Parathyroid adenoma (tissue), 2 donors: ENCODE results near the gene NUP58.

Source experiments
- H2AFZ ChIP-seq: fragments of 300-600 bp; sonication (generic); one replicate; pipeline ENCODE4 v1.7.0; 2017; ENCODE audit warnings: antibody characterized with exemption, mild to moderate bottlenecking
- H3K27ac ChIP-seq: fragments of 300-600 bp; sonication (generic); one replicate; pipeline ENCODE4 v1.7.0; 2017
- H3K27me3 ChIP-seq: fragments of 300-600 bp; sonication (generic); one replicate; pipeline ENCODE4 v1.7.0; 2017; ENCODE audit warnings: low read length; ENCODE audit not compliant: control insufficient read depth, insufficient read depth
- H3K36me3 ChIP-seq: fragments of 300-600 bp; sonication (generic); one replicate; pipeline ENCODE4 v1.7.0; 2017; ENCODE audit warnings: low read length; ENCODE audit not compliant: control insufficient read depth, insufficient read depth
- H3K4me1 ChIP-seq: fragments of 300-600 bp; sonication (generic); one replicate; pipeline ENCODE4 v1.7.0; 2017; ENCODE audit warnings: control low read depth
- H3K4me2 ChIP-seq: fragments of 300-600 bp; sonication (generic); one replicate; pipeline ENCODE4 v1.7.0; 2017; ENCODE audit warnings: low read length
- H3K4me3 ChIP-seq: fragments of 300-600 bp; sonication (generic); one replicate; pipeline ENCODE4 v1.7.0; 2017; ENCODE audit warnings: low read depth, low read length
- H3K79me2 ChIP-seq: fragments of 300-600 bp; sonication (generic); one replicate; pipeline ENCODE4 v1.7.0; 2017; ENCODE audit warnings: control low read depth
- H3K9ac ChIP-seq: fragments of 300-600 bp; sonication (generic); one replicate; pipeline ENCODE4 v1.7.0; 2017; ENCODE audit warnings: mild to moderate bottlenecking
- H3K9me3 ChIP-seq: fragments of 300-600 bp; sonication (generic); one replicate; pipeline ENCODE4 v1.7.0; 2017; ENCODE audit warnings: low read length; ENCODE audit not compliant: control insufficient read depth
- CTCF ChIP-seq: fragments of 300-600 bp; sonication (generic); IDR thresholded peaks from one replicate; pipeline ENCODE4 v1.7.0; 2017; ENCODE audit warnings: antibody characterized with exemption, mild to moderate bottlenecking
- donor health status: primary hyperparathyroidism.

Gene NUP58

GRCh38 chr13:25295228-25295627, 6.2 kb upstream of the NUP58 start:
- Histone ChIP-seq H3K36me3 (no peaks in the 10 kb centered on the region), H3K4me3 (no peak overlapping the region)

GRCh38 chr13:25295701-25296100, 5.7 kb upstream of the NUP58 start:
- Histone ChIP-seq H3K9ac (no peak overlapping the region), H2AFZ (no peak overlapping the region), H3K4me1 (peaks cover 10% of the 10 kb centered on the region)

More at GRCh38 chr13:25295228-25295627, 6.2 kb upstream of the NUP58 start:
- Histone ChIP-seq H3K27me3 (no peaks in the 10 kb centered on the region), H3K79me2 (no peaks in the 10 kb centered on the region), H3K27ac (no peak overlapping the region), H3K4me1 (peaks cover 8% of the 10 kb centered on the region), H3K9ac (no peak overlapping the region), H2AFZ (no peak overlapping the region), H3K9me3 (no peaks in the 10 kb centered on the region), H3K4me2 (no peak overlapping the region)
- TF ChIP-seq CTCF: no peak

GRCh38 chr13:25300861-25301346, 521 bp upstream of the NUP58 start:
- peak overlapping the region; percentile 85 for H3K27ac ChIP-seq
- peaks cover 5% of the 10 kb centered on the region for H3K79me2 ChIP-seq
- H3K4me1 ChIP-seq: peaks cover 3% of the 10 kb centered on the region
- H3K36me3 ChIP-seq: no peaks in the 10 kb centered on the region
- H3K27me3 ChIP-seq: no peaks in the 10 kb centered on the region
- no peaks in the 10 kb centered on the region for H3K9me3 ChIP-seq
- H3K4me3 ChIP-seq: peak overlapping the region; percentile 79
- H2AFZ ChIP-seq: peak overlapping the region; percentile 98
- peak overlapping the region; percentile 66 for H3K4me2 ChIP-seq
- TF ChIP-seq CTCF: no peak
- no peak overlapping the region for H3K9ac ChIP-seq

More at GRCh38 chr13:25295701-25296100, 5.7 kb upstream of the NUP58 start:
- H3K4me2 ChIP-seq: no peak overlapping the region
- no peaks in the 10 kb centered on the region for H3K9me3 ChIP-seq
- H3K27me3 ChIP-seq: no peaks in the 10 kb centered on the region
- no peaks in the 10 kb centered on the region for H3K36me3 ChIP-seq
- no peaks in the 10 kb centered on the region for H3K79me2 ChIP-seq
- H3K27ac ChIP-seq: no peak overlapping the region
- H3K4me3 ChIP-seq: no peak overlapping the region
- TF ChIP-seq CTCF: no peak

- Histone ChIP-seq H2AFZ (peak overlapping the region; percentile 98), H3K4me3 (peak overlapping the region; percentile 79), H3K9me3 (no peaks in the 10 kb centered on the region), H3K36me3 (no peaks in the 10 kb centered on the region), H3K4me2 (peak overlapping the region; percentile 88), H3K27ac (peak overlapping the region; percentile 85), H3K79me2 (peaks cover 5% of the 10 kb centered on the region), H3K27me3 (no peaks in the 10 kb centered on the region), H3K4me1 (peaks cover 3% of the 10 kb centered on the region), H3K9ac (peak overlapping the region; percentile 67)
- no peak for TF ChIP-seq CTCF
Measured at GRCh38 chr13:25302121-25302520, 696 bp downstream of the NUP58 start.
